Progenitor cell of endocrine pancreas (in vitro differentiated cells): Measurements from ENCODE around the gene TMEM120B. TPM values are rescaled to one million over a fixed set of nuclear protein-coding genes. Genes with fewer than 3 reads are reported as not detected.
"Not testable (repeated sequence)": the region's sequence is repeated elsewhere in the genome, so short reads cannot be mapped to it uniquely, and the experiment has no call there.

ENCODE experiments used
- DNase-seq: peaks from one replicate; pipeline ENCODE4 v3.0.0; 2021; ENCODE audit warnings: low spot score; ENCODE audit not compliant: unreplicated experiment
- H3K27ac Mint-ChIP-seq: 2 replicates; pipeline ENCODE4 v1.8.0; 2021; ENCODE audit warnings: mild to moderate bottlenecking, moderate library complexity, mixed read lengths
- H3K27me3 Mint-ChIP-seq: 2 replicates; pipeline ENCODE4 v1.8.0; 2021; ENCODE audit warnings: mixed read lengths
- H3K36me3 Mint-ChIP-seq: 2 replicates; pipeline ENCODE4 v1.8.0; 2022; ENCODE audit warnings: mixed read lengths; ENCODE audit not compliant: insufficient read depth
- H3K4me1 Mint-ChIP-seq: 2 replicates; pipeline ENCODE4 v1.8.0; 2021; ENCODE audit warnings: low read depth, mixed read lengths
- H3K4me3 Mint-ChIP-seq: 2 replicates; pipeline ENCODE4 v1.8.0; 2021; ENCODE audit warnings: low read depth, mild to moderate bottlenecking, moderate library complexity, mixed read lengths
- H3K9me3 Mint-ChIP-seq: 2 replicates; pipeline ENCODE4 v1.8.0; 2021; ENCODE audit warnings: low read depth, mixed read lengths
- CTCF ChIP-seq: fragments of 200-600 bp; sonication (generic); IDR thresholded peaks from one replicate; pipeline ENCODE4 v1.5.0; 2021; ENCODE audit warnings: antibody characterized with exemption, mild to moderate bottlenecking; ENCODE audit not compliant: unreplicated experiment
- total RNA-seq: library from RNA; stranded (reverse); gene quantifications from 2 replicates; pipeline ENCODE4 v1.2.1, GENCODE V29; 2021

Gene TMEM120B
- total RNA-seq, 1 donor from 2014 or later = 16.1 TPM

GRCh38 chr12:121673013-121673511, 39.5 kb upstream of the TMEM120B start:
- no peaks in the 10 kb centered on the region for H3K27me3 Mint-ChIP-seq
- no peaks in the 10 kb centered on the region for H3K9me3 Mint-ChIP-seq
- H3K4me1 Mint-ChIP-seq = peaks cover 5% of the 10 kb centered on the region
- H3K27ac Mint-ChIP-seq = peak overlapping the region; percentile 95
- TF ChIP-seq CTCF = no peak
- no peaks in the 10 kb centered on the region for H3K36me3 Mint-ChIP-seq
- no peak for DNase-seq
- peak overlapping the region; percentile 78 for H3K4me3 Mint-ChIP-seq

GRCh38 chr12:121676190-121676589, 36.4 kb upstream of the TMEM120B start:
- no peak for DNase-seq
- H3K4me1 Mint-ChIP-seq = peaks cover 9% of the 10 kb centered on the region
- no peaks in the 10 kb centered on the region for H3K36me3 Mint-ChIP-seq
- no peak overlapping the region for H3K4me3 Mint-ChIP-seq
- H3K27me3 Mint-ChIP-seq = no peaks in the 10 kb centered on the region
- TF ChIP-seq CTCF = no peak
- H3K27ac Mint-ChIP-seq = no peak overlapping the region
- H3K9me3 Mint-ChIP-seq = no peaks in the 10 kb centered on the region

GRCh38 chr12:121678305-121678704, 34.2 kb upstream of the TMEM120B start:
- Mint-ChIP-seq H3K9me3 (no peaks in the 10 kb centered on the region), H3K4me1 (peaks cover 9% of the 10 kb centered on the region), H3K27ac (no peak overlapping the region), H3K4me3 (no peak overlapping the region), H3K27me3 (no peaks in the 10 kb centered on the region), H3K36me3 (no peaks in the 10 kb centered on the region)
- TF ChIP-seq CTCF = no peak
- no peak for DNase-seq

GRCh38 chr12:121678716-121679300, 33.7 kb upstream of the TMEM120B start:
- H3K4me1 Mint-ChIP-seq = peaks cover 9% of the 10 kb centered on the region
- DNase-seq = no peak
- H3K9me3 Mint-ChIP-seq = no peaks in the 10 kb centered on the region
- H3K36me3 Mint-ChIP-seq = no peaks in the 10 kb centered on the region
- TF ChIP-seq CTCF = no peak
- no peak overlapping the region for H3K4me3 Mint-ChIP-seq
- no peaks in the 10 kb centered on the region for H3K27me3 Mint-ChIP-seq
- peak overlapping the region; percentile 35 for H3K27ac Mint-ChIP-seq

- not testable (repeated sequence) for DNase-seq, H3K27ac Mint-ChIP-seq, H3K4me1 Mint-ChIP-seq, H3K27me3 Mint-ChIP-seq, H3K9me3 Mint-ChIP-seq, H3K36me3 Mint-ChIP-seq, H3K4me3 Mint-ChIP-seq
Measured at GRCh38 chr12:121679661-121680197, 32.8 kb upstream of the TMEM120B start.

- Mint-ChIP-seq H3K4me1 (peaks cover 2% of the 10 kb centered on the region), H3K27me3 (peaks cover 8% of the 10 kb centered on the region), H3K9me3 (no peaks in the 10 kb centered on the region), H3K4me3 (no peak overlapping the region), H3K27ac (peak overlapping the region; percentile 16), H3K36me3 (no peaks in the 10 kb centered on the region)
- no peak for DNase-seq
- TF ChIP-seq CTCF = no peak
Measured at GRCh38 chr12:121688966-121689365, 23.6 kb upstream of the TMEM120B start.
